HG03095 (cell line): ENCODE measurements around the gene SHISA9.

Experiments
- ATAC-seq: cut with Tn5 transposase; IDR thresholded peaks from one replicate; pipeline ENCODE4 v1.9.1; 2021; ENCODE audit warnings: moderate library complexity; ENCODE audit not compliant: unreplicated experiment

The SHISA9 gene

DNA sequence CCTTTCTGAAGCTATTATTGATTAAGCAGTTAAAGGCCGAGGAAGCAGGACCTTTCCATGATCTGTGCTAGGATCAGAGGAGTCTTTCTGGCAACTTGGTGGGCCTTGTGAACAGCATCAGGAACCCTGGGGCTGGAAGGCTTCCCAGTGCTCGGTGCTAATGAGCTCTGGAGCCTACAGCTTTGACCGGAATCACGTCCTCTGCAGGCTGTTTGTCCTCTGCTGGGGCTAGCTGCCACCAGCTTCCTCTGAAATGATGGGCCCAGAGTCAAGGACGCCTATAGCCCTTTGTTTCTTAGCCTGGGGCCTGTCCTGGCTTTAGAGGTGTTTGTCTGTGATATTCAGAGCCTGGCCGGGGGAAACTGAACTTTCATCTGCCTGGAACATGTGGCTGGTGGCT, 111.6 kb downstream of the SHISA9 start:
- ATAC-seq, result no peak

DNA sequence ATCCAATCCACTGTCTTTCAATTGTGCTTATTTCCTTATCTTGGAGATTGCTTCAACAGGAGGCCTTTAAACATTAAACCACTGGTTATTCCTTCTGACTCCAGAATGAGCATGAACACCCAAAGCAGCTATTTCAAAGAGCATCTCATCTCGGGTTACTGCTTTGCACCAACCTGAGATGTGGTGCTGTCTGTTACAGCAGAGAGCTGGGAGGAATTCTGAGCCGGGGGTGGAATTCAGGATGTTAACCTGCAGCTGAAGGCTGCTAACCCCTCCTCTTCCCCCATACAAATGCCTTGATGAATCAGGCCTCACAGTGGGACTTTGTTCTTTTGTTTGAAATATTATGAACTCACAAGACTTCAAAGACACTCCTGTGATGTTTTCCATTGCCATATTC, 113.1 kb downstream of the SHISA9 start:
- ATAC-seq, result no peak

DNA sequence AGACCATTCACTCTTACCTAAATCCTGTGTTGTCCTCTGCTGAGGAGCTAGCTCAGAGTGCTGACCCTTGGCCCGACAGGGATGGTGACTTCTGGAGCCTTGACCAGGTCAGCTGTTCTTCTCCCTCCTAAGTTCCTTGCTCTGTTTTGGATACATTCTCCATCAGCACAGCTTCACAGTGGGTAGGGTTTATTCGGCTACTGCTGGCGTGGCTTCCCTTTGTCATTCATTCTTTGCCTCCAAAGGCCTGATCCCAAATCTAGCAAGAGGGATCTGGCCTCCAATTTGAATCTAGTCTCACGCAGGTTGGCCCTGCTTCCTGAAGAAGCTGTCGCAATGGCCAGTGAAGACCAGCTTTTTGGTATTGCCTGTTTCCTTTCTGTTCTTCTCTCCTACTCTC, 116.6 kb downstream of the SHISA9 start:
- ATAC-seq, result no peak

DNA sequence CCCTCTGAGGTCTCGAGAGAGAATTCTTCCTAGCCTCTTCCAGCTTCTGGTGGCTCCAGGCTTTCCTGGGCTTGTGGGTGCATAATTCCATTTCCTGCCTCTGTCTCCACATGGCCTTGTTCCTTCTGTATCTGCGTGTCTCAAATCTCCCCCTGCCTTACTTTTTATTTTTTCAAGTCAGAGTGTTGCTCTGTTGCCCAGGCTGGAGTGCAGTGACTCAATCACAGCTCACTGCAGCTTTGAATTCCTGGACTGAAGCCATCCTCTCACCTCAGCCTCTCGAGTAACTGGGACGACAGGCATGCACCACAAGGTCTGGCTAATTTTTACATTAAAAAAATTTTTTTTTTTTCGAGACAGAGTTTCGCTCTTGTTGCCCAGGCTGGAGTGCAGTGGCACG, 120.6 kb downstream of the SHISA9 start:
- no peak for ATAC-seq

DNA sequence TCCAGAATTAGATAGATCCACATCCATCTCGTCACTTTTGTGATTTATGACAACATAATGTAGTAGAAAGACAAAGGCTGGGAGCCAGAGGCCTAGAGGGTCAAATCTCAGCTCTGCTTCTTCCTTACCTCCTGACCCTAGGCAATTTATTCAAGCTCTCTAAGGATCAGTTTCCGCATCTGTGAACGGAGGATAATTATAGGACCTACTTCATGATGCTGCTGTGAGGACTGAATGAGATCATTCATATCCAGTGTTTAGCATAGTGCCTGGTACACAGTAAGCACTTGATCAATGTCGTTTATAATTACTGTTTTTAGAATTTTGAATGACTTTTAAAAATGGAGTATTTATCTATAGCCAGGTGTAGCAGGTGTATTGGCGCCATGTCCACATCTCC, 128.4 kb downstream of the SHISA9 start:
- no peak for ATAC-seq

DNA sequence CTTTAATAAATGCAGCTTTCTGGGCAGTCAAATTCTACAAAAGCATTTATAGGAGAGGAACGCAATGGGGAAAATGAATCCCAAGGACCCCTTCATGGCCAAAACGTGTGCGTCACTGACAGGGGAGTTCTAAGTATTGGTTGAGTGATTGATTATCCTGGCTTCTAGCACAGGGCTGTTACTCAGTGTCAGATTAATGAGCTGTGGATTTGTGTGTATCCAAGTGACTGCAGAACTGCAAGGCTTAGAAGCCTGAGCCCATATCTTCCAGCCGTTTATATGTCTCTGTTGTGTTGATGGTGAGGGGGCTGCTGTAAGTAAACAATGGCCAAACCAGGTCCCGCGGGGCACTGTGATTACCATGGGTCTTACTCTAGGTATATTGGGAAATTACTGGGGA, 129.4 kb downstream of the SHISA9 start:
- ATAC-seq, result no peak

DNA sequence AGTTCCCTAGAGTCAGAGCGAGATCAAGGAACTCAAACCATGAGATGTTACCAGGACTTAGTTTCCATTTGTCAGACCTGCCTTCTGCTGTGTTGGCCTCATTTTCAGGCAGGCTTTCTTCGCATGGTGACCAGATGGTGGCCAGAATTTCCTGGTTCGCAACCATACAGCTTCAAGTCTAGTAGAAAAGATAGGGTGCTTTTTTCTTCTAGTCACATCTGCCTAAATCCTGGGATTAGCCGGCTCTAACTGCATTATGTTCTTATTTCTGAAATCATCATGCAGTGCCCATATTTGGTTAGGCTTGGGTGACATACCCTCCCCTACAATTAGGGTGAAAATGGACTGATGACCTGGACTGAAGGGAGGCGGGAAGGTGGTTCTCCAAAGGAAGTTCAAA, 131.5 kb downstream of the SHISA9 start:
- ATAC-seq, result no peak

DNA sequence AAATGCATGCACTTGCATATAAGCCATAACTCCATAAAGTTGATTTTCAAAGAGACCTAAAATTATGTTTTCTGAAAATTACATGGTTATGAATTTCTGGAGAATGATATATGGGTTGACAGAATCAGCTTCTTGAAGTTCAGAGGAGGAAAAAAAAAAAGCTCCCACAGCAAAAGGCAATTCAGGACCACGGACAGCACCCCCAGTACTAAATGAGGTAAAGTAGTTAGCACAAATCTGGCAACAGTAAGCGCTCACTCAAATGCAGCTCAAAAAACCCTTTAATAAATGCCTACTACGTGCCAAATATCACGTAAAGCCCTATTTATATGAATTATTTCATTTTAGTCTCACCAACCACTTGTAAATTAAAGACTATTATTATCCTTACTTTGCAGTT, 135.2 kb downstream of the SHISA9 start:
- no peak for ATAC-seq

DNA sequence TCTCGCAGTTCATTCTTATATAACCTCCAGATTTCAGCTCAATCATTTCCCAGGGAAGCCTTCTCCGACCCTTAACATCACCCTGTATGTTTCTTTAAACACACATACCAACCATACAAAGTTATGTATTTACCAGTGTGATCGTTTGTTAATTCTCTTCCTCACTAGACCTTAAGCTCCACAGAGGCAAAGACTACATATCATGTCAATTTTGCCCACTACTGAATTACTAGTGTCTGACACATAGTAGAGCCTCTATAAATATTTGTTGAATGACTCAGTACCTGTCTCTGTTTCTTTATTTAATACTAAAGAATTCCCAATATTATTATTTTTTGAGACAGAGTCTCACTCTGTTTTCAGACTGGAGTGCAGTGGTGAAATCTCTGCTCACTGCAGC, 137.2 kb downstream of the SHISA9 start:
- ATAC-seq, result no peak

DNA sequence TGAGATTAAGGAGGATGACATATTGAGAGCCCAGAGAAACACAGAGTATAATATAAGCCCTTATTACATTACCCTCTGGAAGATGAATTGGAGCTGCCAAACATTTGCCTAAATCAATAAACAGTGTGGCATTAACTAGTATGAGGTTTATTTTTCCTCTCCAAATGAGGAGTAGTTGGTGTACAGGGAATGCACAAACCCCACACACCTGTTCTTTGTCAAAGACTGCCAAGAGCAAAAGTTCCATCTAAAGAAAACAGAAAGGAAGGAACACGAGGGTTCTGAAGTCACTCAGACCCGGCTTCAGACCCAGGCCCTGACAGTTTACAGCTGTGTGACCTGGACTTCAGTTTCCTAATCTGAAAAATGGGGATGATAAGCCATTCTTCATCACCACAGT, 138.1 kb downstream of the SHISA9 start:
- ATAC-seq, result no peak

DNA sequence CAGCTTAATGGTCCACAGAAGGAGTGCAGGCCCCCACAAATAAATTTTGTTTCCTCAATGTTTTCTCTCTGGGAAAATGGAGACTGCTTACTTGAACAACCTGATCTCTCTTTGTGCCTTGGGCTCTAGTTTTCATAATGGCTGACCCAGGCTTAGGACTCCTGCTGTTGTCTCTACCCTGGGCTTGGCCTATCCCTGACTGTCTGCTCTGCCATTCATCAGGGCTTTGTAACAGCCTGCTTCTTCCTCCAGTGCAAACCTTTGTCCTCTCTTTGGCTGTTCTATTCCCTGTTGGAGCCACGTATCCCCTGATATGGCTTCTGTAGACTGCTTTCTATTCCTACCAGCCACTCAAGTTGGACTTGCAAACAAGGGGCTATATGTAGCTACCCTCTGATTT, 139.8 kb downstream of the SHISA9 start:
- ATAC-seq, result no peak

DNA sequence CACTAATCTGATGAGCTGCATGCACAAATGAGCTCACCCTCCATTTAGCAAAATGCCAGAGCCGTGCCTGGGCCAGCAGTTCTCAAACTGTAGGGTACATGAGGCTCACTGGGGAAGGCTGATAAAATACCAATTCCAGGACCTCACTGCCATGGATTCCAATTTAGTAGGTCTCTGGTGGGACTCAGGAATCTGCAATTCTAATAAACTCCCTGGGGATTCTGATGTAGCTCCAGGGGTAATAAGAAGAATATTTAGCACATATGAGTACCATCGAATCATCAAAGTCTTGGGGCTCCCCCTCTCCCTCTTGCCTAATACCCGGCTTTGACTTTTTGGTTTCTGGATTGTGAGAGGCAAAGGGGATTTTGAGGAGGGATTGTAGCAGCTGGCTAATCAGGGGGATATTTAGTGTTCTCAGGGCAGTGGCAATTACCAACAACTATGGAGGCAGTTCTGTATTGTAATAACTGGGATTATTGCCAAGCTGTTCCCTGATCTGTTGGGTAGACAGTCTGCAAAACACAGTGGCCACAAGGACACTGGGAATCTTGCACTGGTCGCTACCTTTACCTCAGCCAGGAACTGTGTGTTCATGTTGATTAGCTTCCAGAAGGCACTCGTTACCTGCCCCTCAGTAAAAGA, 140.4 kb downstream of the SHISA9 start:
- no peak for ATAC-seq

DNA sequence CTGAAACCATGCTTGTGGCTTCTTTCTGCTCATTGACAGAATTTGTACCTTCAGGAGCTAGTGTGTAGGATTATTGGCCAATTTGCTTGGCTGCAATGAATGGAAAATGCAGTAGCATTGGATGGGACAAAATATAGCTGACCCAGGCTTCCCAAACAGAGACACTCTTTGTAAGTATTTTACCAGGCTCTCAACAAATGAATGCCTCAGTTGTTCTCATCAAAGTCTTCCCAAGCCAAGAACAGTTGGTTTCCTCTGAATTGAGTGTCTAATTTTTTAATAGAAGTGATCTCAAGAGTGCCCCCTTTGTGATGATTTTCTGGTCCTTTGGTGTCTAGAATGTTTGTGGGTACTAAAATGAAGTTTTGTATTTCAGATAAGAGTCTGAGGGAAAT, 140.9 kb downstream of the SHISA9 start:
- ATAC-seq, result no peak

DNA sequence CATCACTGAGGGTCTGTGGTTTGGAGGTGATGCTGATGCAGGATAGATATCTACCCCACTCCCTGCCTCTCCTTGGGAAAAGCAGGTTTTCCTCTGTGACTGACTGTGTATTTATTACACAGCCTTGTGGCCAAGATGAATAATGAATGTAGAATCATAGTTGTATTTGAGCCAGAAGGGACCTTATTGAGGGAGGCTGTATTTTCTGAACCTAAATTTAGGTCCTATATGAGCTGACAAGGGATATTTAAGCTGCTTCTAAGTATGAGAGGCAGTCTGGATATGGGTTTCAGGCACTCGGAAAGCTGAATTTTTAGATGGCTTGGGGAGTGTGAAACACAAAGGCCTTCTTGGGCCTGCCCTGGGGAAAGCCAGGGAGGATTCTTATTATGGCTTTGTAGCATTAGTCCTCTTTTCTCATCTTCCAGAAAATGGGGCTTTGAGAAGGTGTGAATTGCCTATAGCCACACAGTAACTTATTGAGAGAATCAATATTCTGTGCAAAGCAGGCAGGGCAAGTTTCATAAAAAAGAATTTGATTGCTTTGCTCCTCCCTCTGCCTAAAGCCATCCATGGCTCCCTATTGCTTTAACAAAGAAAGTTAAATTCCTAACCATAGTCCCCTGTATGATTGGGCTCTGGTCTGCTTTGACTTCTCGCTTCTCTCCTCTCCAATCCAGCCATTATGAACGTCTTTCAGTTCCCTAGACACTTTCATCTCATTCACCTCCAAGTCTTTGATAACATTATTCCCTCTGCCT, 144.8 kb downstream of the SHISA9 start:
- no peak for ATAC-seq

DNA sequence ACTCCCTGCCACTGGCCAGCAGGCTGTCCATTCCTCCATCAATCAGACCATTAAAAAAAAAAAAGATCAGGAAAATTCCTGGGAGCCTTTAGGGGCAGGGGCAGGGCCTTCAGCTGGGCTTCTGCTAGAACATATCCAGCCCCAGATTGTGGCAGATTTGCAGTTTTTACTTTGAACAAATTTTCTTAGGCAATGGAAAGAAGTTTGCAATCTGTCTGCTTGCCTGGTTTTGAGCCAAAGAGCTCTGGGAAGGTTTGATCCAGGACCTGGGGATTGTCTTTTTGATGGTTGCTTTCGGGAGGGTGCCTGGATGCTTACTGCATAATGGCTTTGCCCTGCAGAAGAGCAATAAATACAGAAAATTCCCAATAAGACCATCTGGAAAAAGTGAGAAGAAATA, 145.9 kb downstream of the SHISA9 start:
- ATAC-seq, result no peak

DNA sequence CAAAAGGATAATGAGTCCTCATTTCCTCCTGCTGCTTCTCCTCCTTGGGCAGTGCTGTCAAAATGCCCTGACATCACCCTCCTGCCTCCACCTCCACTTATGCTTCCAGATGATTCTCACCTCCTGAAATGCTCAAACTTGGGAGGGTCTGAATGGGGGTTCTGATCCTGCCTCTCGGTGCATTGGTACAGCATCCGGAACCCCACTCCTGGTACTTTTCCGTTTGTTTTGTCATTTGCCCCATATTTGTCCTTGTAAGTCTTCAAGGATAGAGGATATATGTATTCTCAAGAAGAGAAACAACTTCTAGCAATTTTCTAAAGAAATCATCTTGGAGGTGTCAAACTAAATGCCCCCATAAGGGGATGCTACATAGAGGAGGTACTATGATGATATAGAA, 148.3 kb downstream of the SHISA9 start:
- ATAC-seq, result no peak

DNA sequence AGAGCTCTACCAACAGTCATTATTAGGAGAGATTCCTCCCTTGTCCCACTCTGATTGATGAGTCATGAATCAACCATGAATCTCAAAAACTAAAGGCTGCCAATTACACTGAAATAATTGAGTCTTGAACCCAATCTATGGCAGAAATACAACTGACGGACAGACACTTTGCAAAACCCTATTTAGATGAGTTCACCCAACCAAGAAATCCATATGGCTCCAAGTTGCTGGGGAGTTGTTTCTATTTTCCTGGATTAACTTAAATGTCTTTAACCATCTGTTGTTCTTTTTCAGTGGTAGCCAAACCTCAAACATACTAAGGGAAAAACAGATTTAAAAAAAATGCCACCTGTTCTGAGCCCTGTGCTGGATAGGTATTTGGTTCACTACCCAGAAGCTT, 151.0 kb downstream of the SHISA9 start:
- ATAC-seq, result no peak

DNA sequence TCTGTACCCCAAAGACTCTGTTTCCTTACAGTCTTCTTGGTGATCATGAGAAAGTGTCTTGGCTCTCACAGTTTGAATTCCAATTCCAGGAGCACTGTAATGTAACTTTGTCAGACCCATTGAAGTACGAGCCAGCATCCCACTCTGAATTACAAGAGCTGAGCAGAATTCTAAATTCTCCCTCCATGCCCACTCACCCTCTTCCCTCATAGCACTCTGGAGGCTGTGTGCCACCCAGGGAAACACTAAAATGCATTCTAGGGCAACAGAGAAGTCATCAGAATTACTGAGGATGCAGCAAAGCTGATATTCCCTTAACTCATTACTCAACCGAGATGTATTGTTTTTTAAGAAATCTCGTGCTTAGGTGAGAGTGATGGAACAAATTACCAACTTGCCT, 154.1 kb downstream of the SHISA9 start:
- no peak for ATAC-seq

DNA sequence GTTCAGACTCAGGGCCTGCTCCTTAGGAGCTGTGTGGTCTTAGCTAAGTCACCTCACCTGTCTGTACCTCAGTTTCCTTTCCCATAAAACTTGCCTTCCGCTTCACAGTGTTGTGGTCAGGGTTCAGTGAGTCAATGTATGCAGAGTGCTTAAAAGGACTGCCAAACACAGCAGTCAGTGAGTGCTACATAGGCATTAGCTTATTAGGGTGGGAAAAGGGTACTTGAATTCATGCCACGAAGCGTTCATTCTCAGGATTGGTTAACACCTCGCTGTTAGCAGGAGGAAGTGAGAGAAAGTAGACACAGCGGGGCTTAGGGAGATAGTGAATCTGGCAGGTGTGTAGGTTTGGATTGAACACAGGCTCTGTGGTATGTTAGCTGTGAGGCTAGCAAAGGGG, 155.2 kb downstream of the SHISA9 start:
- ATAC-seq, result no peak

DNA sequence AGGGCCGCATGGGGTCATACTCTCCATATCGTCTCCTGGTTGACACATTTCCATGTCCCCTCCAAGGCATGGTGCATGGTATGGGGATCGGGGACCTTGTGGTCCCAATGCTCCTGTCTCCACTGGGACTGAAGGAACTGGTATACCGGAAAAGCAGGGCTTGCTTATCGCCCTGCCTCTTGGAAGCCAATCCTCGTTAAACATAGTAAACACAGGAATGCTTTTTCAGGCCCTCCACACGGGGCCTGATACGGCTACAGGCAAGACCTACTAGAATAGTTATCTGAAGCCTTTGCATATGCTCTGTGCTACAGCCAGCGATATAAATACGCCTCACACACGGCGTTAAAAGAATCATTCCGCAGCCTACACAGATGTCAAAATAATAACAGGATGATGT, 159.5 kb downstream of the SHISA9 start:
- ATAC-seq, result no peak

DNA sequence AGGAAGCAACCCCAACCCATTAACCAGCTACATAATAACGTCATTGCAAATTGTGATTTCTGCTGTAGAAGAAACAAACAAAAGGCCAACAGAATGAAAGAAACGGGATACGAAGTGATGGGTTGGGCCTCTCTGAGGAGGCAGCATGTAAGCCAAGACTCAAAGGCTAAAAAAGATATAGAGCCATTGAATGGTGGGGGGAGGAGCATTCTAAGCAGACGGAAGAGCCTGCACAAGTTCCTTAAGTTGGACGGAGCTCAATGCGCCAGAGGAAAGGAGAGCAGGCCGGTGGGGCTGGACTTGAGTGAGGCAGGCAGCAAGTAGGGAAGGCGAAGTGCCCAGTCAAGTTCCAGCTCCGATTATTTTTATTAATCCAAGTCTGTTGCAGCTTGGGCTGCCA, 160.3 kb downstream of the SHISA9 start:
- no peak for ATAC-seq

DNA sequence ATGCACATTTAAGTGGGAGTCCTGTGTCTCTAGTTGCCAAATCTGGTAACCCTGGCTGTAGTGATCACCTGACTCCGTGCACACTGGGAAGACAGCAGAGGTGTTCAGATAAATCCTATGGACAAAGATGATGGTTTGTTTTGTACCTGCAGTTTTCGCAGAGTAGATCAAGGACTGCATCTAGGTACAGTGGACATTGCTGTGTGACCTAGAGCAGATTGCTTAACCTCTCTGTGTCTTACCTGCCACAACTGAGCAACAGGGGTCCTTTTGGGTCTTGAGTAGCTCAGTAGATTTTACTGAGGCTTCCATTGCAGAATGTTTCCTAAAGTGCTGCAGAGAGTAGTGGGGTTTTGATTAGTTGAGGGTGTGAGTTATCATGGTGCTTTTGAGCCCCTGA, 160.8 kb downstream of the SHISA9 start:
- ATAC-seq, result no peak

DNA sequence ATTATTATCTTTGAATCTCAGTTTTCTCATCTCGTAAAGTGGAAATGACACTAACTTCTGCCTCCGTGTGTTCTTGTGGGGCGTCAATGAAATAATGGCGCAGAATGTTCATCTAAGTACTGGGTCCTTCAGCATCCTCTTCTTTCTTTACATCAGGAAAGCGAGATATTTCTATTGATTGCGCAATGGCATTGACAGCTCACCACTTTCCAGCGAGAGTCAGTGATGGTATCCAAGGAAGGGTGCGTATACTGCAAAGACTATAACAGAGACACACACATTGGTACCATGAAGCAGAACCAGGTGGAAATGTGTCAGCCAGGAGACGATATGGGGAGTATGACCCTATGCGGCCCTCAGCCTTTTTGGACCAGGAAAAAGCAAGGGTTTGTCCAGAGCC, 162.1 kb downstream of the SHISA9 start:
- no peak for ATAC-seq
